Measurements from ENCODE around the gene PNLIP.

The PNLIP gene

GRCh38 chr10:116545756-116546155 is at the start of gene PNLIP:
TSS of gene PNLIP (plus strand) at chr10:116545931. CDS start at chr10:116546093, 162 bp downstream.
- no peak within 1 kb of the TSS for H3K4me2 ChIP-seq (ENCODE audit: low read length)
- no peak within 1 kb of the TSS for H3K4me3 ChIP-seq (ENCODE audit: low read depth, low read length, poor library complexity, severe bottlenecking)
- H3K9me2 ChIP-seq (ENCODE audit: low read depth, low read length), result no peaks in the 10 kb centered on the region
- H3K4me1 ChIP-seq (ENCODE audit: insufficient read depth, low read length, severe bottlenecking), result no peaks in the 10 kb centered on the region
- no peaks in the 10 kb centered on the region for H3K36me3 ChIP-seq (ENCODE audit: insufficient read depth, low read length)
- no peaks in the 10 kb centered on the region for H3F3A ChIP-seq (ENCODE audit: insufficient read depth, low read length)
- no peaks in the 10 kb centered on the region for H3K27me3 ChIP-seq (ENCODE audit: insufficient read depth, low read length)
- H2AFZ ChIP-seq (ENCODE audit: low read length), result no peak within 1 kb of the TSS
- H3K9me3 ChIP-seq (ENCODE audit: low read length), result no peaks in the 10 kb centered on the region
- H4K20me1 ChIP-seq (ENCODE audit: insufficient read depth, low read length), result no peaks in the 10 kb centered on the region
- H3K27ac ChIP-seq (ENCODE audit: low read depth, low read length, poor library complexity, severe bottlenecking), result no peak within 1 kb of the TSS
- no peak for TF ChIP-seq EZH2 (IDR thresholded peaks at IDR 0.05; ENCODE audit: borderline replicate concordance, low read length)
- no peak for TF ChIP-seq CTCF (IDR thresholded peaks at IDR 0.05; ENCODE audit: low read length)
- no peak within 1 kb of the TSS for H3K9ac ChIP-seq (ENCODE audit: low read length)
- no peaks in the 10 kb centered on the region for H3K79me2 ChIP-seq (ENCODE audit: insufficient read depth, low read length)

- Histone ChIP-seq H3K79me2 (ENCODE audit: insufficient read depth, low read length) (no peaks in the 10 kb centered on the region), H3K4me2 (ENCODE audit: low read length) (no peak overlapping the region), H3F3A (ENCODE audit: insufficient read depth, low read length) (no peaks in the 10 kb centered on the region), H3K9ac (ENCODE audit: low read length) (no peak overlapping the region), H3K36me3 (ENCODE audit: insufficient read depth, low read length) (no peaks in the 10 kb centered on the region), H3K27me3 (ENCODE audit: insufficient read depth, low read length) (no peaks in the 10 kb centered on the region), H3K27ac (ENCODE audit: low read depth, low read length, poor library complexity, severe bottlenecking) (no peak overlapping the region), H3K4me1 (ENCODE audit: insufficient read depth, low read length, severe bottlenecking) (no peaks in the 10 kb centered on the region), H3K9me2 (ENCODE audit: low read depth, low read length) (no peaks in the 10 kb centered on the region), H4K20me1 (ENCODE audit: insufficient read depth, low read length) (no peaks in the 10 kb centered on the region), H2AFZ (ENCODE audit: low read length) (no peak overlapping the region), H3K9me3 (ENCODE audit: low read length) (no peaks in the 10 kb centered on the region), H3K4me3 (ENCODE audit: low read depth, low read length, poor library complexity, severe bottlenecking) (no peak overlapping the region)
- TF ChIP-seq CTCF (IDR thresholded peaks at IDR 0.05; ENCODE audit: low read length) (no peak), EZH2 (IDR thresholded peaks at IDR 0.05; ENCODE audit: borderline replicate concordance, low read length) (no peak)
These were observed 40.9 kb upstream of the PNLIP start for GRCh38 chr10:116504786-116505185.

GRCh38 chr10:116510565-116510964 is 35.2 kb upstream of the PNLIP start:
- no peaks in the 10 kb centered on the region for H3K4me1 ChIP-seq (ENCODE audit: insufficient read depth, low read length, severe bottlenecking)
- no peaks in the 10 kb centered on the region for H3K36me3 ChIP-seq (ENCODE audit: insufficient read depth, low read length)
- no peaks in the 10 kb centered on the region for H3K79me2 ChIP-seq (ENCODE audit: insufficient read depth, low read length)
- H3F3A ChIP-seq (ENCODE audit: insufficient read depth, low read length), result no peaks in the 10 kb centered on the region
- H2AFZ ChIP-seq (ENCODE audit: low read length), result no peak overlapping the region
- no peaks in the 10 kb centered on the region for H3K9me3 ChIP-seq (ENCODE audit: low read length)
- no peak overlapping the region for H3K27ac ChIP-seq (ENCODE audit: low read depth, low read length, poor library complexity, severe bottlenecking)
- H3K9me2 ChIP-seq (ENCODE audit: low read depth, low read length), result no peaks in the 10 kb centered on the region
- H3K27me3 ChIP-seq (ENCODE audit: insufficient read depth, low read length), result no peaks in the 10 kb centered on the region
- TF ChIP-seq EZH2 (IDR thresholded peaks at IDR 0.05; ENCODE audit: borderline replicate concordance, low read length), result no peak
- no peak for TF ChIP-seq CTCF (IDR thresholded peaks at IDR 0.05; ENCODE audit: low read length)
- no peak overlapping the region for H3K9ac ChIP-seq (ENCODE audit: low read length)
- no peak overlapping the region for H3K4me3 ChIP-seq (ENCODE audit: low read depth, low read length, poor library complexity, severe bottlenecking)
- H3K4me2 ChIP-seq (ENCODE audit: low read length), result no peak overlapping the region
- no peaks in the 10 kb centered on the region for H4K20me1 ChIP-seq (ENCODE audit: insufficient read depth, low read length)
